ENCODE measurements around the gene CYTH3. TPM values are rescaled to one million over a fixed set of nuclear protein-coding genes. Genes with fewer than 3 reads are reported as not detected.
"Not testable (repeated sequence)": the region's sequence is repeated elsewhere in the genome, so short reads cannot be mapped to it uniquely, and the experiment has no call there.

The CYTH3 gene
- total and polyA plus RNA-seq, 2 experiments from 2014 or later, result 20.2 to 32.4 TPM

DNA sequence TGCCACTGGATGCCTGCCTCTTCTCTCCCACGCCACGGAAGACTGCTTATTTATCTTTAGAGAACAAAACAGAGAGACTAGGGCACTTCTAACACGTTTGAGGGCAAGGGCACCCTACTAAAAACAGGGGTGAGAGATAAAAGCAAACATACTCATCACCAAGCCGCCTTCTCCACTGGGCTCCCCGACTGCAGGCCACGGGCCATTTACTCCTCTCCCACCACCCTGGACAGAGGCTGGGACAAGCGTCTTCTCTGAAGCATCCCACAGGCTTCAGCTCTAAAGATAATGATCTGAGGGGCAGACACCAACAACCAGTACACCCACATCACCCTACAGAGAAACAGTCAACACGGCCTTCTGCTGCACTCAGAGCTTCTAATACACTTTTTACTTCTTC lies 78.7 kb downstream of the CYTH3 start:
- no peak overlapping the region for H3K4me3 ChIP-seq
- H3K4me1 ChIP-seq (ENCODE audit: low read depth), result peaks cover 16% of the 10 kb centered on the region
- H3K27me3 ChIP-seq, result no peaks in the 10 kb centered on the region
- H3K36me3 ChIP-seq, result no peaks in the 10 kb centered on the region
- no peak for DNase-seq (ENCODE audit: low read depth in 1 of 2, low spot score in 1 of 2)
- no peaks in the 10 kb centered on the region for H3K9me3 ChIP-seq (ENCODE audit: low read depth)
- TF ChIP-seq, protein P1, sequence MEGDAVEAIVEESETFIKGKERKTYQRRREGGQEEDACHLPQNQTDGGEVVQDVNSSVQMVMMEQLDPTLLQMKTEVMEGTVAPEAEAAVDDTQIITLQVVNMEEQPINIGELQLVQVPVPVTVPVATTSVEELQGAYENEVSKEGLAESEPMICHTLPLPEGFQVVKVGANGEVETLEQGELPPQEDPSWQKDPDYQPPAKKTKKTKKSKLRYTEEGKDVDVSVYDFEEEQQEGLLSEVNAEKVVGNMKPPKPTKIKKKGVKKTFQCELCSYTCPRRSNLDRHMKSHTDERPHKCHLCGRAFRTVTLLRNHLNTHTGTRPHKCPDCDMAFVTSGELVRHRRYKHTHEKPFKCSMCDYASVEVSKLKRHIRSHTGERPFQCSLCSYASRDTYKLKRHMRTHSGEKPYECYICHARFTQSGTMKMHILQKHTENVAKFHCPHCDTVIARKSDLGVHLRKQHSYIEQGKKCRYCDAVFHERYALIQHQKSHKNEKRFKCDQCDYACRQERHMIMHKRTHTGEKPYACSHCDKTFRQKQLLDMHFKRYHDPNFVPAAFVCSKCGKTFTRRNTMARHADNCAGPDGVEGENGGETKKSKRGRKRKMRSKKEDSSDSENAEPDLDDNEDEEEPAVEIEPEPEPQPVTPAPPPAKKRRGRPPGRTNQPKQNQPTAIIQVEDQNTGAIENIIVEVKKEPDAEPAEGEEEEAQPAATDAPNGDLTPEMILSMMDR (IDR thresholded peaks at IDR 0.05; ENCODE audit: low read depth, low read length), result no peak
- no peak overlapping the region for H3K27ac ChIP-seq

DNA sequence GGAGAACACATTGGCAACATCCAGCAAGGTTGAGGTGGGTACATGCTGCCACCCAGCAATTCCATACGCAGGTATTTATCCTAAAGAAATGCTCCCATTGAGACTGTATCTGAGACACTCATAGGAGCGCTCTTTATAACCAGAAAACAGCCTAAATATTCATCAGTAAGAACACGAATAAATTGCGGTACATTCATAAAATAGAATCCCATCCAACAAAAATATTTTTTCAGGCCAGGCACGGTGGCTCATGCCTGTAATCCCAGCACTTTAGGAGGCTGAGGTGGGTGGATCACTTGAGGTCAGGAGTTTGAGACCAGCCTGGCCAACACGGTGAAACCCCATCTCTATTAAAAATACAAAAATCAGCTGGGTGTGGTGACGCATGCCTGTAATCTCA lies 81.9 kb downstream of the CYTH3 start:
- not testable (repeated sequence) for H3K4me1 ChIP-seq (ENCODE audit: low read depth); H3K27me3 ChIP-seq; H3K27ac ChIP-seq; DNase-seq (ENCODE audit: low read depth in 1 of 2, low spot score in 1 of 2); H3K9me3 ChIP-seq (ENCODE audit: low read depth); H3K36me3 ChIP-seq; H3K4me3 ChIP-seq

GRCh38 chr7:6188389-6188788 lies 84.0 kb downstream of the CYTH3 start:
- H3K4me1 ChIP-seq (ENCODE audit: low read depth), result peaks cover under 1% of the 10 kb centered on the region
- H3K27me3 ChIP-seq, result no peaks in the 10 kb centered on the region
- TF ChIP-seq, protein P1 (IDR thresholded peaks at IDR 0.05; ENCODE audit: low read depth, low read length), result no peak
- H3K9me3 ChIP-seq (ENCODE audit: low read depth), result no peaks in the 10 kb centered on the region
- no peak for DNase-seq (ENCODE audit: low read depth in 1 of 2, low spot score in 1 of 2)
- H3K4me3 ChIP-seq, result no peak overlapping the region
- H3K36me3 ChIP-seq, result peaks cover 8% of the 10 kb centered on the region
- no peak overlapping the region for H3K27ac ChIP-seq

DNA sequence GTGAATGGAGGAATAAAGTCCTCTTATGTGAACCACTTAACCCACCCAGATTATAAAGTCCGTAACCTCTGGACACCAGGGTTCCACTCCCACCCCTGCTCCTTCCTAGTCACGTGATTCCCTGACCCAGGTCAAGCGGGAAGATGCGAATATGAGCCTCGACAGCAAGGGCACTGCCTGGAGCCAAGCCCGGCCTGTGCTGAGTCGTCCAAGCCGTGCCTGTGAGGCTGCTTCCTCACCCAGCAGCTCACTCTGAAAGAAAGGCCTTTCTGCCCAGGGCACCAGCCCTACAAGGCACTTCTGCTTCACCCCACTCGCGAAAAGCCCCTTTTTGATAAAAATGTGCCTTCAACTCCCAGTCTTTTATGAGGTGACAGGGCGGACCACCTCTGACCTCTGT lies 85.8 kb downstream of the CYTH3 start:
- Histone ChIP-seq H3K27me3 (no peaks in the 10 kb centered on the region), H3K9me3 (ENCODE audit: low read depth) (no peaks in the 10 kb centered on the region), H3K27ac (no peak overlapping the region), H3K4me3 (no peak overlapping the region), H3K4me1 (ENCODE audit: low read depth) (no peaks in the 10 kb centered on the region), H3K36me3 (peaks cover 8% of the 10 kb centered on the region)
- DNase-seq (ENCODE audit: low read depth in 1 of 2, low spot score in 1 of 2), result no peak
- TF ChIP-seq, protein P1 (IDR thresholded peaks at IDR 0.05; ENCODE audit: low read depth, low read length), result no peak

- H3K4me3 ChIP-seq, result no peak overlapping the region
- H3K27ac ChIP-seq, result no peak overlapping the region
- TF ChIP-seq, protein P1 (IDR thresholded peaks at IDR 0.05; ENCODE audit: low read depth, low read length), result no peak
- H3K27me3 ChIP-seq, result no peaks in the 10 kb centered on the region
- no peak for DNase-seq (ENCODE audit: low read depth in 1 of 2, low spot score in 1 of 2)
- no peaks in the 10 kb centered on the region for H3K9me3 ChIP-seq (ENCODE audit: low read depth)
- H3K36me3 ChIP-seq, result peaks cover 8% of the 10 kb centered on the region
- peaks cover 4% of the 10 kb centered on the region for H3K4me1 ChIP-seq (ENCODE audit: low read depth)
Observed at GRCh38 chr7:6182993-6183392, 89.4 kb downstream of the CYTH3 start.

DNA sequence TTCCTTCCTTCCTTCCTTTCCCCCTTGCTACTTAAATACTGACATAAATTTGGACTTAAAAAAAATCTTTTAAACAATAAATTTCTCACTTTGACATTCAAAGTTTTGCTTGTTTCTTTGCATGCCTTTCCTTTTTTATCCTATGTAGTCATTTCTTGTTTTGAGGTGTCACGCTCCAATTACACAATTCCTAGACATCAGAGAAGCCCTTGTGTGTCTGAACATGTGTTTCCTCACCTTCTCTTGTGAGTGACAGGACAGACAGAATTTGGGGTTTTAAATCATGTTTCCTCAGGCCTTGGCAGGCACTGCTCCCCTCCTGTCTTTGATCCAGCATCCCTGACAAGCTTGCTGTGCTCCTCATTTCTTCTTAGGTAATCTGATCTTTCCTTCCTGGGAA lies 91.3 kb downstream of the CYTH3 start:
- H3K4me3 ChIP-seq, result no peak overlapping the region
- TF ChIP-seq, protein P1 (IDR thresholded peaks at IDR 0.05; ENCODE audit: low read depth, low read length), result no peak
- peaks cover 6% of the 10 kb centered on the region for H3K36me3 ChIP-seq
- no peak overlapping the region for H3K27ac ChIP-seq
- H3K27me3 ChIP-seq, result no peaks in the 10 kb centered on the region
- peaks cover 4% of the 10 kb centered on the region for H3K4me1 ChIP-seq (ENCODE audit: low read depth)
- DNase-seq (ENCODE audit: low read depth in 1 of 2, low spot score in 1 of 2), result no peak
- H3K9me3 ChIP-seq (ENCODE audit: low read depth), result no peaks in the 10 kb centered on the region
